ENCODE data around the gene DCAF15. TPM values are rescaled to one million over a fixed set of nuclear protein-coding genes. Genes with fewer than 3 reads are reported as not detected.
A peak's percentile ranks its signal among the peaks of the same experiment; 100 is the strongest.

DCAF15 gene, protein sequence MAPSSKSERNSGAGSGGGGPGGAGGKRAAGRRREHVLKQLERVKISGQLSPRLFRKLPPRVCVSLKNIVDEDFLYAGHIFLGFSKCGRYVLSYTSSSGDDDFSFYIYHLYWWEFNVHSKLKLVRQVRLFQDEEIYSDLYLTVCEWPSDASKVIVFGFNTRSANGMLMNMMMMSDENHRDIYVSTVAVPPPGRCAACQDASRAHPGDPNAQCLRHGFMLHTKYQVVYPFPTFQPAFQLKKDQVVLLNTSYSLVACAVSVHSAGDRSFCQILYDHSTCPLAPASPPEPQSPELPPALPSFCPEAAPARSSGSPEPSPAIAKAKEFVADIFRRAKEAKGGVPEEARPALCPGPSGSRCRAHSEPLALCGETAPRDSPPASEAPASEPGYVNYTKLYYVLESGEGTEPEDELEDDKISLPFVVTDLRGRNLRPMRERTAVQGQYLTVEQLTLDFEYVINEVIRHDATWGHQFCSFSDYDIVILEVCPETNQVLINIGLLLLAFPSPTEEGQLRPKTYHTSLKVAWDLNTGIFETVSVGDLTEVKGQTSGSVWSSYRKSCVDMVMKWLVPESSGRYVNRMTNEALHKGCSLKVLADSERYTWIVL
- polyA plus RNA-seq (2013, experiment 1 of 2): 14.8 TPM
- polyA plus RNA-seq (2013, experiment 2 of 2): 14.2 TPM

GRCh38 chr19:13952154-13952930 lies at the start of gene DCAF15:
Gene DCAF15 (plus strand): TSS chr19:13952509. CDS start chr19:13952513, 4 bp downstream.
- Histone ChIP-seq H2BK15ac (ENCODE audit: low read depth, poor library complexity, severe bottlenecking) (peak within 1 kb of the TSS; percentile 98), H3K4me3 (ENCODE audit: insufficient read depth in 1 of 2, low read depth in 1 of 2, low read length in 2 of 2) (peak within 1 kb of the TSS; percentile 97 to 98), H2BK5ac (ENCODE audit: low read depth, low read length, poor library complexity, severe bottlenecking) (peak within 1 kb of the TSS; percentile 96), H2AFZ (ENCODE audit: low read depth, low read length) (peak within 1 kb of the TSS; percentile 88), H3K18ac (ENCODE audit: low read depth in 1 of 2, low read length in 2 of 2) (peak within 1 kb of the TSS; percentile 97 to 98), H4K91ac (ENCODE audit: low read length) (peak within 1 kb of the TSS; percentile 95), H3K27ac (ENCODE audit: low read length, poor library complexity, severe bottlenecking) (no peak within 1 kb of the TSS), H2BK120ac (ENCODE audit: low read depth, low read length) (peak within 1 kb of the TSS; percentile 75), H3K23ac (ENCODE audit: low read length in 2 of 2) (peak within 1 kb of the TSS in 1 of 2 experiments; percentile 75), H3K14ac (ENCODE audit: low read length in 2 of 2) (peak within 1 kb of the TSS in 1 of 2 experiments; percentile 98), H3K36me3 (ENCODE audit: control insufficient read depth in 1 of 2, insufficient read depth in 2 of 2, low read depth in 1 of 2, low read length in 2 of 2) (peaks cover 27 to 33% of the 10 kb centered on the region in 2 experiments), H3K27me3 (ENCODE audit: control insufficient read depth in 1 of 2, insufficient read depth in 1 of 2, low read length in 2 of 2) (no peaks in the 10 kb centered on the region), H3K4me2 (ENCODE audit: low read length, poor library complexity, severe bottlenecking) (peak within 1 kb of the TSS; percentile 95), H3K4me1 (ENCODE audit: control insufficient read depth, insufficient read depth, low read depth, low read length) (peaks cover 16% of the 10 kb centered on the region), H3K4ac (ENCODE audit: low read depth in 1 of 2, low read length in 2 of 2) (peak within 1 kb of the TSS; percentile 94 to 97), H2BK12ac (ENCODE audit: low read length in 2 of 2) (peak within 1 kb of the TSS in 1 of 2 experiments; percentile 93), H3K79me1 (replicated peaks; ENCODE audit: low read length, poor library complexity, severe bottlenecking) (peaks cover 28% of the 10 kb centered on the region), H2AK5ac (ENCODE audit: low read length, severe bottlenecking) (peak within 1 kb of the TSS; percentile 34), H3K9me3 (ENCODE audit: control insufficient read depth, low read length) (no peaks in the 10 kb centered on the region), H4K8ac (ENCODE audit: low read length) (peak within 1 kb of the TSS; percentile 94), H3K9ac (ENCODE audit: low read length) (peak within 1 kb of the TSS; percentile 89)
- 2% methylated on average over 52 of the region's 65 CpGs for WGBS
- peak; percentile 100 for DNase-seq

DNA sequence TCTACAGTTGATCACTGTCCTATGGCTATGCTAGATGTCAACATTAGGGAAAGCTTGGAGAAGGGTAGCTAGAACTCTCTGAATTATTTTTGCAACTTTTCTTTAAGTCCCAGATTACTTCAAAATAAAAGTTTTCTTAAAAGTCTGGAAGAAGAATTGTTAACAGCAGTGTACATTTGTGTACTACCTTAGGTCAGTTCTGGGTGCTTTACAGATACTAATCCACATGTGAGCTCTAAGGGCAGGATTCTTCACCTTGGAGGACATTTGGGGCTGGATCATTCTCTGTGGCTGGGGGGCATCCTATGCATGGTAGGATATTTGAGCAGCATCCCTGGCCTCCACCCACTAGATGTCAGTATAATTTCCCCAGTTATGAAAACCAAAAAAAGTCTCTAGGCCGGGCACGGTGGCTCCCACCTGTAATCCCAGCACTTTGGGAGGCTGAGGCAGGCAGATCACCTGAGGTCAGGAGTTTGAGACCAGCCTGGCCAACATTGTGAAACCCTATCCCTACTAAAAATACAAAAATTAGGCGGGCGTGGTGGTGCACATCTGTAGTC lies 49.2 kb upstream of the DCAF15 start:
- H2AK5ac ChIP-seq (ENCODE audit: low read length, severe bottlenecking): no peak overlapping the region
- H4K91ac ChIP-seq (ENCODE audit: low read length): no peak overlapping the region
- no peak overlapping the region for H2AFZ ChIP-seq (ENCODE audit: low read depth, low read length)
- H3K79me1 ChIP-seq (replicated peaks; ENCODE audit: low read length, poor library complexity, severe bottlenecking): peaks cover 7% of the 10 kb centered on the region
- H3K27me3 ChIP-seq (ENCODE audit: control insufficient read depth in 1 of 2, insufficient read depth in 1 of 2, low read length in 2 of 2): no peaks in the 10 kb centered on the region
- H3K4ac ChIP-seq (ENCODE audit: low read depth in 1 of 2, low read length in 2 of 2): no peak overlapping the region
- H3K4me2 ChIP-seq (ENCODE audit: low read length, poor library complexity, severe bottlenecking): no peak overlapping the region
- H3K23ac ChIP-seq (ENCODE audit: low read length in 2 of 2): no peak overlapping the region
- 91% methylated on average over 4 of the region's 4 CpGs for WGBS
- peak; percentile 18 for DNase-seq
- H3K4me3 ChIP-seq (ENCODE audit: insufficient read depth in 1 of 2, low read depth in 1 of 2, low read length in 2 of 2): no peak overlapping the region
- H3K36me3 ChIP-seq (ENCODE audit: control insufficient read depth in 1 of 2, insufficient read depth in 2 of 2, low read depth in 1 of 2, low read length in 2 of 2): no peaks in the 10 kb centered on the region
- no peak overlapping the region for H3K9ac ChIP-seq (ENCODE audit: low read length)
- H3K14ac ChIP-seq (ENCODE audit: low read length in 2 of 2): no peak overlapping the region
- no peak overlapping the region for H2BK12ac ChIP-seq (ENCODE audit: low read length in 2 of 2)
- no peak overlapping the region for H2BK120ac ChIP-seq (ENCODE audit: low read depth, low read length)
- H3K9me3 ChIP-seq (ENCODE audit: control insufficient read depth, low read length): no peaks in the 10 kb centered on the region
- H2BK15ac ChIP-seq (ENCODE audit: low read depth, poor library complexity, severe bottlenecking): no peak overlapping the region
- H3K4me1 ChIP-seq (ENCODE audit: control insufficient read depth, insufficient read depth, low read depth, low read length): peaks cover 13% of the 10 kb centered on the region
- no peak overlapping the region for H2BK5ac ChIP-seq (ENCODE audit: low read depth, low read length, poor library complexity, severe bottlenecking)
- H3K18ac ChIP-seq (ENCODE audit: low read depth in 1 of 2, low read length in 2 of 2): no peak overlapping the region
- no peak overlapping the region for H4K8ac ChIP-seq (ENCODE audit: low read length)
- no peak overlapping the region for H3K27ac ChIP-seq (ENCODE audit: low read length, poor library complexity, severe bottlenecking)

- Histone ChIP-seq H3K14ac (ENCODE audit: low read length in 2 of 2) (peak within 1 kb of the TSS in 1 of 2 experiments; percentile 74), H3K4me3 (ENCODE audit: insufficient read depth in 1 of 2, low read depth in 1 of 2, low read length in 2 of 2) (peak within 1 kb of the TSS; percentile 83 to 86), H3K36me3 (ENCODE audit: control insufficient read depth in 1 of 2, insufficient read depth in 2 of 2, low read depth in 1 of 2, low read length in 2 of 2) (peaks cover 5 to 12% of the 10 kb centered on the region in 2 experiments), H2BK15ac (ENCODE audit: low read depth, poor library complexity, severe bottlenecking) (no peak within 1 kb of the TSS), H3K4me1 (ENCODE audit: control insufficient read depth, insufficient read depth, low read depth, low read length) (peaks cover 13% of the 10 kb centered on the region), H3K27me3 (ENCODE audit: control insufficient read depth in 1 of 2, insufficient read depth in 1 of 2, low read length in 2 of 2) (no peaks in the 10 kb centered on the region), H3K9me3 (ENCODE audit: control insufficient read depth, low read length) (no peaks in the 10 kb centered on the region), H3K9ac (ENCODE audit: low read length) (peak within 1 kb of the TSS; percentile 86), H4K91ac (ENCODE audit: low read length) (peak within 1 kb of the TSS; percentile 89), H2BK5ac (ENCODE audit: low read depth, low read length, poor library complexity, severe bottlenecking) (no peak within 1 kb of the TSS), H3K79me1 (replicated peaks; ENCODE audit: low read length, poor library complexity, severe bottlenecking) (peaks cover 7% of the 10 kb centered on the region), H3K4me2 (ENCODE audit: low read length, poor library complexity, severe bottlenecking) (peak within 1 kb of the TSS; percentile 88), H3K4ac (ENCODE audit: low read depth in 1 of 2, low read length in 2 of 2) (peak within 1 kb of the TSS; percentile 40 to 87), H2BK120ac (ENCODE audit: low read depth, low read length) (peak within 1 kb of the TSS; percentile 49), H3K27ac (ENCODE audit: low read length, poor library complexity, severe bottlenecking) (no peak within 1 kb of the TSS), H2AK5ac (ENCODE audit: low read length, severe bottlenecking) (peak within 1 kb of the TSS; percentile 27), H3K23ac (ENCODE audit: low read length in 2 of 2) (peak within 1 kb of the TSS in 1 of 2 experiments; percentile 40), H2AFZ (ENCODE audit: low read depth, low read length) (peak within 1 kb of the TSS; percentile 64), H2BK12ac (ENCODE audit: low read length in 2 of 2) (no peak within 1 kb of the TSS), H4K8ac (ENCODE audit: low read length) (peak within 1 kb of the TSS; percentile 97), H3K18ac (ENCODE audit: low read depth in 1 of 2, low read length in 2 of 2) (peak within 1 kb of the TSS; percentile 52 to 97)
- WGBS: 17% methylated on average over 54 of the region's 86 CpGs
- peak; percentile 83 for DNase-seq
These were observed 46.4 kb upstream of the DCAF15 start, which contains the start of the genes BRME1 and CC2D1A for GRCh38 chr19:13905634-13906520. Gene BRME1 (minus strand): TSS chr19:13906117. CDS start chr19:13904892, 1,225 bp downstream. Gene CC2D1A (plus strand): TSS chr19:13906201. CDS start chr19:13906442, 241 bp downstream.

All from mesenchymal stem cell (in vitro differentiated cells and primary cell).